ENCODE measurements around the gene CHRDL1.
"Not testable (repeated sequence)": the region's sequence is repeated elsewhere in the genome, so short reads cannot be mapped to it uniquely, and the experiment has no call there.

CHRDL1 gene

DNA sequence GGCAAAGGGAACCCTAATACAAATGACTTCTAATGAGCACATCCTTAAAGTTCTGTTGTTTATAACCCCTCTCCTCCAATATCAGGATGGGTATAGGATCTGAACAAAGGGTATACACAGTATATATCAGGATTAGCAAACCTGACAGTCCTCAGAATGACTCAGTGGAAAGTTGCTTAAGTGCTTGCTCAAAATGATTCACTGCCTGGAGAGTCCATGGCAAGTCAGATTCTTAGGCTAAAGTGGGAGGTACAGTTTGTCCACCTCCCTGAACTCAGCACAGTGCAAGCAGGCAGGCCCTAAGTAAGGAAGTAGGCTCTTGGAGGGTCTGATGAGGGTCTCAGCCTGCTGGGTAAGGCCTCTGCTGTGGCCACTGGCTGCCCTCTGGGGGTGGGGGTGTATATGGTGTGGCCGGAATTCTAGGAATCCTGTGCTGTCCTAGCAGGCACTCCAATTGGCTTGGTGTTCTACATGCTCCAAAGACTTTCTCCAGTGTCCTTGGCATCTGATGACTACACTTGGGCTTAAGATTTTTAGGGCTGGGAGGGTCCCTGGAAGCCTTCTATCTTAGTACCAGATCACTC is 54.3 kb downstream of the CHRDL1 start:
- no peak for DNase-seq

DNA sequence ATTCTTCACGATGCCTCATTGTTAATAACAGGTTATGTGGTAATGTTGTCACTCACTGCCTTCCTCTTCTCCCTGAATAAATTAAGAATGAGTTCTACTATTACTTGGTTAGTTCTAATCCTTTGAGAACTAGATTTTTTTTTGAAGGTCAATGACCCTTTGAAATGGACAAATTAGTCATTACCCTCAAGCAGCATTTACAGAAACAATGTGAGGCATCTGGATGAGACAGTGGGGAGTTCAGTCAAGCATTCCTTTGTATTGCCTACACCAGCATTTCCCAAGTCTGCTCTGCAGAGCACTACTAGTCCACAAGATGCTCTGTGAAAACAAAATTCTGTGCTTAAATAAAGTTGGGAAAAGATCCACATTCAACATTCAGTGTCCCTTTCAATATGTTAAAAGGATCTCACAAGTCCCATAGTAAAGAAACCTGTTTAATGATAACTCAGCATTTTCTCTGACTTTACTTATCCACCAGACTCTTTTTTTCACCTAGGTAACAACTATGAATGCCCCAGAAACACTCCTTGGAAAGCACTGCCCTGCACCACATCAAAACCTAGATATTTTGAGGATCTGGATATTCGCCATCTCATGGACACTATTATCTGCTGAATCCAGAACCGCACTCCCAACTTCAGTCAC is 60.6 kb downstream of the CHRDL1 start:
- no peak for DNase-seq

DNA sequence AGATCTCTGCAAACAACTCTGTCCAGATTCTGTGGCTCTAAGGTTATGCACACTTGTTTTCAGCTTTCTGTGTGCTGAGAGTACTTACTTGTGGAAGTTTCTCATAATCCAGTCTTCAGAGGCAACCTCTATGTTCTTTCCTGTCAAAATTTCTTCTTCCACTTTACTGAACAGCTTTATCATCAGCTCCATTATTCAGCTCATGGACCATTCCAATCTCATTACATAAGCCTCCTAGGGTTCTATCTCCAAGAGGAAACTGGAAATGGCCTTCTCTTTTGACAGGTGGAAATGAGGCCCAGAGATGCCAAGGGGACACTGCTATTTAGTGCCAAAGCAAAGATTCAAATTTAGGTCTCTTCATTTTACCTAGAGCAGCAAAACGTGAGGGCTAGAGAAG is 61.3 kb downstream of the CHRDL1 start:
- DNase-seq: no peak

DNA sequence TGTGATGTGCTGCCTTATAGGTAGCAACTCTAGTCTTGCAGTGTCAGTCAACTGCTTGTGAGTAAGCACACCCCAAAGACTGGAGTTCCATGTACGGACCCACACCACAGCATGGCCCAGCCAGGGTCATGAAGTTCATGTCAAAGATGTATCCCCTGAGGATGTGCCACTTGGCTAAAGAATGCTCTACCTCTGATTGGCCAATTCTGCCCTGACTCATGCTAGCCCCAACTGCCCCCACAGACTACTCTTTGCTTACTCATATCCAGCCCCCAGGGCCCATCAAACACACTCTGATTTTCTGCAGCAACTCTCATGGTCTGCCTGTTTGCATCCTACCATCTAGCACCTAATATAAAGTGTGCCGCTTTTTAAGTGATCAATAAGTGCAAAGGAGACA is 62.5 kb downstream of the CHRDL1 start:
- DNase-seq: no peak

DNA sequence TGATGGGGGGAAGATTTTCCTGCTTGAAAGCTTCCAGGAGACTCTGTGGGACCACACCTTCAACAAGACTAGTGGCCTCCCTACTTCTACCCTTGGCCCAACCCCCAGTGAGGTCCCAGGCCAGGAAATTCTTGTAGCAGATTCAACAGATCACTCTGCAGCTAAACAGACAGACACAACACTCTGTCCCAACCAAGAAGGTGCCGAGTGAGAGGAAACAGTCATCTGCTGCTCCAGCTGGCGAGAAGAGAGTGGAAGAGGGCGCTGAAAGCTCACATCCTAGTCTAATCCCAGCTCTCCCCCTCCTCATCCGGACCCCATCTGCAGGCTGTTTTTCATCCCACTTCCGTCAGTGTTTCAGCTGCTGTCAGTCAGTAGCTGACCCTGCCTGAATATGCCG is 63.4 kb downstream of the CHRDL1 start:
- DNase-seq: no peak

DNA sequence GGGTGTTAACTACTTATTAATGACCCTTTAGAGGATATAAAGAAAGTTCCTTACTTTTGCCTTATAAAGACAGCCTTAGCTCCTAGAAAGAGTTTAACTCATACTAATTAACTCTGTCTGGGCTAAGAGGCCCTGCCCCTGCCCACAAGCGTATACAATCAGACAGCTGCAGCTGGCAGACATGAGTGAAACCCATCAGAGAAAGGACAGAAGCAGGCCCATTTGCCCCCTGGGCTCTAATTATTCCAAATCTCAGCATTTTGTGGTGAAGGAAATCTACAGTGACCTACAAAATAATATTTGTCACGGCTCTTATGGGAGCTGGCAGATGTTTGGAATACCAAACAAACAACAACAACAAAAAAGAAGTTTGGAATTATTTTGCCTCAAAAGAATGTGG is 71.8 kb downstream of the CHRDL1 start:
- DNase-seq: no peak

DNA sequence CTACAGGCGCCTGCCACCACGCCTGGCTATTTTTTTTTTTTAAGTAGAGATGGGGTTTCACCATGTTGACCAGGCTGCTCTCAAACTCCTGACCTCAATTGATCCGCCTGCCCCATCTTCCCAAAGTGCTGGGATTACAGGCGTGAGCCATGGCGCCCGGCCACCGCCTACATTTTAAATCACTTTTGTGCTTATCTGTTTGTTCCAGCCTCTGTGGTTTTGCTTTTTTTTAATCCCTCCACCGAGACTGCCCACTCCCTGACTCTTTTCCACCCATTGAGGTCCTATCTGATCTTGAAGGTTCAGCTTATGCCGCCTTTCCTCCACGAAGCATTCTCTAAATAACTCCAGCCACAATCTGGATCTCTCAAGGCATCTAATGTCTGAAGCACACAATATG is 73.5 kb downstream of the CHRDL1 start:
- no peak for DNase-seq

DNA sequence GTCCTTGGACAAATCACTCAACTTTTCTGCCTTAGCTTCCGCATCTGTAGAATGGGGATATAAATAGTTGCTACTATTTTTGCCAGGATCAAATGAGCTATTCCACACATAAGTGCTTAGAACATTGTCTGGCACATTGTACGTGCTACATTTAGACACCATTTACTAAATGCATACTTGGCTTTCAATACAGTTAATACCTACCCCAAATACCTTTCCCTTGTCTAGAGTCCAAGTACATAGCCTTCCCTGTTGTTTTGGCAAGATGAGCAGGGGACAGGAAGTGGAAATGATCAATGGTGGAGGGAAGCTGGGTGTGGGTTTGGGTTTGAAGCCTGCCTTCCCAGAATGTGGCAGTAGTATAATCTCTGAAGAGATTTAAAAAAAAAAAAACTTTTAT is 82.0 kb downstream of the CHRDL1 start:
- no peak for DNase-seq

DNA sequence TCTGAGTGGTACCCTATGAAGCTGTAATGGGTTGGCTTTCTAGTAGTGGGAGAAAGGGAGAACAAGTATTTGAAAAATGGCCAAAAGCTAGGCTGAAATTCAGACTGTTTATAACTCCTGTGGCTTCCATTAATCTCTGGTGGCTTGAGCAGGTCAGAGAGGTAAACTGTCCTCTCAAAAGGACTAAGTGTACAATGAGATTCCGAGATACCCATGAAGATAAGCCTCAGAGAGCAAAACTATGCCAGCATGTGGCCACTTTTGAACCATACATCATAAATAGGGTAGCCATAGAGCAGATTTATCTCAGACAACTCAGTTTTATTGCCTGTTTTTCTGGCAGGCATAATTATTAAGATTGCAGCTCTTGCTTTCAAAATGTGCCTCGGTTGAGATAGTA is 89.2 kb downstream of the CHRDL1 start:
- DNase-seq: no peak

DNA sequence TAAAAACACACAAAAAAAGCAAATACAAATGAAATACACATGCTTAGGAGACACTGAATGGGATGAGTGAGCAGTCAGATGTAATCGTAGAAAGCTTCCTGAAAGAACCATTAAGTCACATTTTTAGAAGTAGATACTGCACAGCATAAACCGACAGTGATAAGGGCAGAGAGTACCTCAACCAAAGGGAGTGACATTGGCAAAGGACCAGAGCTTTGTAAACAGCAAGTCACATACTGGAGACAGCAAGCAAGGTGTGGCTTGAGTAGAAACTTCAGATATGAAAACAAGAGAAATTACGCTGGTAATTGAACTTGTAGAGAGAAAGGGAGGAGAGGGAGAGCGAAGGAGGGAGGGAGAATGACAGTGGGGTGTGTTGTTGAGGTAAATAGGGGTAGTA is 92.0 kb downstream of the CHRDL1 start:
- no peak for DNase-seq

DNA sequence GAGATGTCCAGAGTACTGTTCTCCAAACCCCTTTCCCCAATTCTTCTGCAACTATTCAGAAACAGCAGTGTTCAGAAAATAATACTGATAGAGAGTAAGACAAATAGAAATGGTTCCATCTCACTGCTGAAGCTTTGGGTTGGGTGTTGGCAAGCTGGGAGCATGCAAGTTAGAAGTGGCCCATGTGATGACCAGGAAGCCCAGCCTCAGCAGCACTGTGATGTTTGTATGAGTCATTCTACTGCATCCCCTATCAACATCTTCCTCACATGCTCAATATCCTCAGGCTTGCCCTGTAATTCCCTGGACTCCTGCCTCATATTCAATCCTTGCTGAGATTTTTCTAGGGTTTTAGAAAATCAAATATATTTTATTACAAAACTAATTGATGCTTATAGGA is 96.5 kb downstream of the CHRDL1 start:
- no peak for DNase-seq

DNA sequence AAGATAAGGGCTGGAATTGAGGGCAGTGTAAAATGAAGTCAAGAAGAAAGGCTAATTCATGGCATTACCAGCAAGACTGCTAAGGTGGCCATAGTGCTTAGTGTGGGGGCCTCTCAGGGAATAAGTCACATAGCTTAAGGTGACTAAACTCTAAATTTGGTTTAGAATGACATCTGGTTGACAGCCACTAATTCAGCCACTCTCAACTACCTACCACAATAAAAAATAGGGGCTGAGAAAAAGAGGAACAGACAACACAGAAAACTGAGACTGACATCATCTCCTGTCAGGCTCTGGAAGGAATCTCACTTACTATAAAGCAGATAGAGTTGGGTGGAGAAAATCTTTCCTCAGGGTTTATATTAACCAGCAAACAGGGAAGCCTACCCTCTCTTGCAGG is 96.9 kb downstream of the CHRDL1 start:
- no peak for DNase-seq

DNA sequence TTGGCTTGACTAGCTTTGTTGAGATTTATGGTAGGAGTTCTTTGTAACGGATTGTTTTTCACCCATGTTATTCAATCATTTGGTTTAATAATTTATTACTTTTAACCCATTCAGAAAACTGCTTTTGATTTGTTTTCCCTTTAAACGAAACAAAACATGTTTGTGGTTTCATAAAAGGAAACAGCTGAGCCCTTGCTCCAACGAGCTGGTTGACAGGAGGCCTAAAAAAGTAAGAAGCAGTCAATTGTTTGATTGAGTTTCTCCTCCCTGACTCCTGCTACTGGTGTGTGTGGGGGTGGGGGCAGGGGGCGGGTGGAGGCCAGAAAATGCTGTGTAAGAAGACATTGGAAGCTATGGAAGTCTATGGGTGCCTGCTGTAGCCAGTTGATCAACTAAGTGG is 102.8 kb downstream of the CHRDL1 start:
- DNase-seq: no peak

DNA sequence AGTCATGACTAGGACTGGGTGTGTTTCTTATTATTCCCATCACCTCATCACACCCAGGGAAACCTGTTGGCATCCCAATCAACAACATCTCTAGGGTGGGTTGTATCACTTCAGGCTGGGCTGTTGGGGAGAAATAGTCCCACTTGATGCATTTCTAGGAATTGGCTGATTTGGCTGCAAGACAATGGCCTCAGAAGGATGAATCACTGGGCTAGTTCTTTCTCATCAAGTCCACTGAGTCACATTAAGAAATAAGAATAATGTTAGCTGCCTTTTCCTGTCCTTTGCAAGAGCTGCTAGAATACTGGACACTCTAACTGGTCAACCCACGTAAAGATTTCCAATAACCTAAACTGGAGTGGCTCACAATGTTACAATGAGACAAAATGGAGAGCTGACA is 104.2 kb downstream of the CHRDL1 start:
- no peak for DNase-seq

DNA sequence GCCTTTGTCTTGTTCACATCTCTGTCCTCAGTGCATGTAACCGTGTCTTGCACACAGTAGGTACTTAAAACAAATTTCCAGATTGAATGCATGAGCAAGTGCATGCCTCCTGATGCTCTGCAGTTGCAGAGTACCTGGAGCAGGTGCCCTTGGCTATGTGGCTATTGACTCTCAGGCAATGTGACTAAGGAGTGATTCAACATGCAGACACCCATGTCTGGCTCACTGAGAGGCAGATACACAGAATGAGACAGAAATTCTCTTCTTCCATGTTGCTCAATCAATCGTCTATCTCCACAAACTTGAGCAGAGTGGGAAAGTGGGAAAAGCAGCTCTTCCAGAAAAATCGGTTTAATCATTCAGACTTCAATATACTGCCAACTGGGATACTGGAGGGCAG is 111.0 kb downstream of the CHRDL1 start:
- no peak for DNase-seq

DNA sequence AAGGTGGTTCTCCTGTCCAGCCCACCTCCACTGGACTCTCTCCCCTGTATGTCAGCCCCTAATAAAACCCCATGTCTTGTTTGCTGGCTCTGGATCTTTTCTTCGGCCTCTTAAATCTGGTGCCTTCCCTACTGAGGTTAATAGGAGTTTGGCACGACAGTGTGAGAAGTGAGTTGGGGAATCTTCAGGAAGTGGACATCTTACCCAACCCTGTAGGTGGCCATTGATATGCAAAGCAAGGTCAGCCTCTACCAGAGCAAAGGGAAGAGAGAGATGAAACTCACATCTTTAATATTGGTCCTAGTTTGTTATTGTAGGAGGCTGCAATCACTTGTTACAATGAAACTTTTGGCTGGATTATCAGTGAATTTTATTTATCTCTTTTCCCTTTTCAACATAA is 111.7 kb downstream of the CHRDL1 start:
- DNase-seq: no peak

DNA sequence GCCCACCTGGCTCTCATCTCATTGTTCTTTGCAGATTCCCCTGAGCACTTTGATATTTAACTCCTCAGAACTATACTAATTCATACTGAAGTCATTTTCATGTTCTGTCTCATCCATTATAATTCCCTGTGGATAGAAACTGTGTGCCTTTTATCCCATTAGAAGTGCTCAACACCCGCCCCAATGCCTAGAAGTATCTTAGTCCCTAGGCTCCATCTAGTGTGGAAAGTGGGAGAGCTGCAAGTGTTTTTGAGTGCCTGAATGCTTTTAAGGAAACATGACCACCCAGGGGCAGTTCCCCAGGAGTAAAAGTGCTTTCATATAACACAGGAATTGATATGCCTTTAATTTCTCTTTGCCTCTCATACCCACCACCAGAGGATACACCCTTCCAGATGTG is 117.0 kb downstream of the CHRDL1 start:
- no peak for DNase-seq

DNA sequence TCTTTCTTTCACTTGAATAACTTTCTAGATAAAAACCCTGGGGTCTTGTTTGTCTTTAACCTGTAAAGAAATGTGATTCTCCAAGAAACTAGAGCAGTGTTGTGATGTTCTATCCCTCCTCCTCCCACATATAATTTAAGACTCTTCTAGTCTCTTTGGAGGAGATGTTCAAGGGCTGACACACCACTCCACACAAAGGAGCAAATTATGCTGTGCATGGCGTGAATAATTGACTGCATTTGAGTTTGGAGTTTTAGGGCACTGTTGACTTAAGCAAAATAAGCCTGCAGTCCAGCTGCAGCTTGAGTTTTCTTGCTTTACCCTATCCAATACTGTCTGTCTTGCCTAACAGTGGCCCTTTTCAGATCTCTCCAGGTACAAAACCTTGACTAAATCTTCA is 119.7 kb downstream of the CHRDL1 start:
- DNase-seq: no peak

DNA sequence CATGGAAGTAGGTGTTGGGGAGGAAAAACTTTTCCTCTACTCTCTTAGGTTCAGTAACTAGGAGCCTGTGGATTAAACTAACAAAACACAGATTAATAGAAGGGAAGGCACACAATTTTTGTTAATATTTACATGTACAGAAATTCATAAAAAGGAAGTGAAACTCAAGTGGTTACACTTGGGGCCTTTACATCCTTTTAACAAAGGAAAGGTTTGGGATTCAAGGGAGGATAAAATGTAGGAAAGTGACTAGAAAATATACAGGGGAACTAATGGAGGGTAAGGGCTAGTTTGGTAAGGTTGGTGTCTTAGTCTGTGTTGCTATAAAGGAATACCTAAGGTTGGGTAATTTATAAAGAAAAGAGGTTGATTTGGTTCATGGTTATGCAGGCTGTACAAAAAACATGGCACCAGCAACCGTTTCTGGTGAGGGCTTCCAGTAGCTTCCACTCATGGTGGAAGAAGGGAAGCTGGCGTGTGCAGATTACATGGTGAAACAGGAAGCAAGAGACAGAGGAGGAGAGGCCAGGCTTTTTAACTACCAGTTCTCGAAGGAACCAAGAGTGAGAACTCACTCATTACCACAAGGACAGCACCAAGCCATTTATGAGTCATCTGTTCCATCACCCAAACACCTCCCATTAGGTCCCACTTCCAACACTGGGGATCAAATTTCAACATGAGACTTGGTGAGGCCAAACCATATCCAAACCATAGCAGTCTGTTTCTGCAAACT is 124.4 kb downstream of the CHRDL1 start:
- DNase-seq: no peak

DNA sequence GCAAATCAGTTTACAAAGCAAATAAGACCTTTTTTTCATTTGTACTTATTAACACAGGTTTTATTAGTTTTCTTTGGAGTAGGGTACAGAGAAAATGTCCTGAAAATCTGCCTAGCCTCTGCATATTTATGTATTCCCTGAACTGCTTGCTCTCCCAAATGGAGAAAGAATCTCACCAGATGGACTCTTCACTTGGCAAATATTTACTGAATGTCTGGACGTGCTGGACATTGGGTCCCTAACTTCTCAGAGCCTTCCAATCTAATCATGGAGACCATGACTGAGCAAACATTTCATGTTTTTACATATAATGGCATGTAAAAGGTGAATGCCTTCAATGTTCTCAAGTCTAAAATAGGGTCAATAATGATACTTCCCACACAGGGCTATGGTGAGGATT is 126.0 kb downstream of the CHRDL1 start:
- no peak for DNase-seq

DNA sequence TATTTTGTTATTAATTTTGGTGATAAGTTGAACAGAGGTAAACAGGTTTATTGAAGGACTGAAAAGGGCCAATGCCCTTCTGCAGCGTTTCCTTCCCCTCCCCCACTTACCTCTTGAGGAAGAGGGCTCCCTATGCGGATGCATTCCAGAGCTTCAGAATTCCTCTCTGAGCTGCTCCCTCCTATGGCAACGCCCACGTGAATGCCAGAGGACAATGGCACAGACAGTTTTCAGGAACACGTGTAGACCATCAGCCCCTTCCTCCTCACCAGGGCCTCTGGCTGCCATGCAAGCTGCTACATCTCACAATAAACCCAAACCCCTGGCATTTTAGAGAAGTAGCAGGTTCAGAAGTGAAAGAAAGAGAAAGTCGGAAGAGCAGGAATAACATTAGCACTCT is 127.9 kb downstream of the CHRDL1 start:
- no peak for DNase-seq

DNA sequence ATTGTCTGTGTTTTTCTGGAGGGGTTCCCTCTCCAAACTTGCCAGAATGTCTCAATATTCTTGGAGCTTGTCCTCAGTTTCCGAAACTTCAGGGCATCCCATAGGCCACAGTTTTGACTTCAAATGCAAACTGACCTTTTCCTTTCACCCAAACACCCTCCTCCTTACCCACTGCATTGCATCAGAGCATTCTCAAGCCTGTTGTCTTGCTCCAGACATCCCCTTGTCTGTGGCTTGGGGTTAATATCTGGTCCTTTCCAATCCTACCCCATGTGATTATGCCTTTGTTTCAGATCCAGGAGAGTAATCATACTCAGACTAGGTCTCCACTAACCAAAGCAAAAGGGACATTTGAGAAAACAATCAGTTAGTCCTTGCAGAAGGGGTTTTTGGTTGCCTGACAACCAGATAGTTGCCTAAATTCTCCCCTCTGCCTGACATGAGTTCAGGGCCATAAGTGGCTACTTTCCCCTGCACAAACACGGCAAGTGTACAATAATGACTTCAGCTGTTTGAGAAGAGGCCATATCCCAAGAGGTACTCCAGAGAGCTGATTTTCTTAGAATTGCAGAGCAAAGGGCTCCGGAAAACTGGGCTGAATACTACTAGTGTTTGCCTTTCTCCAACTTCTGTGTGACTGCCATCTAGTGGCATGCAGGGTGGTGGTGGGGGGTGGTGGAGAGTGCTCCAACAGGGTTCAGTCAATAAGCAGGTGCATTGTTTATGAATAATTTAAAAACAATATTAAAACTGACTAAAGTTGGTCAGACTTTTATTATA is 130.2 kb downstream of the CHRDL1 start:
- no peak for DNase-seq

DNA sequence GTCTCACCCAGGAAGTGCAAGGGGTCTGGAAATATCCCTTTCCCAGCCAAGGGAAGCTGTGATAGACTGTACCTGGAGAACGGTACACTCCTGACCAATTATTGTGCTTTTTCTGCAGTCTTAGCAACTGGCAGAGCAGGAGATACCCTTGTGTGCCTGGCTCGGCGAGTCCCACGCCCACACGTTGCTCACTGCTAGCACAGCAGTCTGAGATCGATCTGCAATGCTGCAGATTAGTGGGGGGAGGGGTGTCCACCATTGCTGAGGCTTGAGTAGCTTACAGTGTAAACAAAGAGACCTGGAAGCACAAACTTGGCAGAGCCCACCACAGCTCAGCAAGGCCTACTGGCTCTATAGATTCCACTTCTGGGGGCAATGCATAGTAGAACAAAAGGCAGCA is 138.5 kb downstream of the CHRDL1 start:
- DNase-seq: no peak

DNA sequence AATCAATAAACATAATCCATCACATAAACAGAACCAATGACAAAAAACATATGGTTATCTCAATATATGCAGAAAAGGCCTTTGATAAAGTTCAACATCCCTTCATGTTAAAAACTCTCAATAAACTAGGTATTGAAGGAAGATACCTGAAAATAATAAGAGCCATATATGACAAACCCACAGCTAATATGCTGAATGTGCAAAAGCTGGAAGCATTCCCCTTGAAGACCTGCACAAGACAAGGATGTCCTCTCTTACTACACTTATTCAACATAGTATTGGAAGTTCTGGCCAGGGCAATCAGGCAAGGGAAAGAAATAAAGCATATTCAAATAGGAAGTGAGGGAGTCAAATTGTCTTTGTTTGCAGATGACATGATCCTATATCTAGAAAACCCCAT is 141.3 kb downstream of the CHRDL1 start:
- not testable (repeated sequence) for DNase-seq
